Measurements from ENCODE around the gene PTH1R.

The PTH1R gene

DNA sequence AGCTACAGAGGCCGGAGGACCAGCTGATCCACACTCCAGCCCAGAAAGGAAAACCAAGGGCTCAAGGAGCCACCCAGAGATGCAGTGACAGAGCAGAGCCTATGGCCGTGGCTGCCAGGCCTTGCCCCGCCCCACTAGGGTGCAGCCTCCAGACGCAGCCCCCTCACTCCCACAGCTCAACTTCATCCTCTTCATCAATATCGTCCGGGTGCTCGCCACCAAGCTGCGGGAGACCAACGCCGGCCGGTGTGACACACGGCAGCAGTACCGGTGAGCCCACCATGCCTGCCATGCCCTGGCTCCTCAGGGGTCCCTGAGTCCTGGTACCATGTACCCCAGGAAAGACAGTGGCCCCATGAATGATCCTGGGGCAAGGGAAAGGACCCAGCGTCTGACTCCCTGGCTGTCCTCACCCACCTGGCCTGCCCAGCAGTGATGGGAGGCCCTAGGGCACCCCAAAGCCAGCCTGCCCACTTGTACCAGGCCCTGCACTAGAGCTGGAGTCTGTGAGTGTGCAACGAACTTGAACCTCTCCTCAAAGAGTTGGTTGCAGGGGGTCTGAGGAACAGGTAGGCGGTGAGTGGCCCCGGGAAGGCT lies 24.2 kb downstream of the PTH1R start:
- TF ChIP-seq CREB1 (IDR thresholded peaks at IDR 0.05; ENCODE audit: low read depth), result no peak
- TF ChIP-seq TAF1 (IDR thresholded peaks at IDR 0.05; ENCODE audit: low read depth), result no peak
- no peak for TF ChIP-seq RAD21 (IDR thresholded peaks at IDR 0.05; ENCODE audit: low read depth)
- TF ChIP-seq EGR1 (IDR thresholded peaks at IDR 0.05), result no peak
- TF ChIP-seq, protein P1, sequence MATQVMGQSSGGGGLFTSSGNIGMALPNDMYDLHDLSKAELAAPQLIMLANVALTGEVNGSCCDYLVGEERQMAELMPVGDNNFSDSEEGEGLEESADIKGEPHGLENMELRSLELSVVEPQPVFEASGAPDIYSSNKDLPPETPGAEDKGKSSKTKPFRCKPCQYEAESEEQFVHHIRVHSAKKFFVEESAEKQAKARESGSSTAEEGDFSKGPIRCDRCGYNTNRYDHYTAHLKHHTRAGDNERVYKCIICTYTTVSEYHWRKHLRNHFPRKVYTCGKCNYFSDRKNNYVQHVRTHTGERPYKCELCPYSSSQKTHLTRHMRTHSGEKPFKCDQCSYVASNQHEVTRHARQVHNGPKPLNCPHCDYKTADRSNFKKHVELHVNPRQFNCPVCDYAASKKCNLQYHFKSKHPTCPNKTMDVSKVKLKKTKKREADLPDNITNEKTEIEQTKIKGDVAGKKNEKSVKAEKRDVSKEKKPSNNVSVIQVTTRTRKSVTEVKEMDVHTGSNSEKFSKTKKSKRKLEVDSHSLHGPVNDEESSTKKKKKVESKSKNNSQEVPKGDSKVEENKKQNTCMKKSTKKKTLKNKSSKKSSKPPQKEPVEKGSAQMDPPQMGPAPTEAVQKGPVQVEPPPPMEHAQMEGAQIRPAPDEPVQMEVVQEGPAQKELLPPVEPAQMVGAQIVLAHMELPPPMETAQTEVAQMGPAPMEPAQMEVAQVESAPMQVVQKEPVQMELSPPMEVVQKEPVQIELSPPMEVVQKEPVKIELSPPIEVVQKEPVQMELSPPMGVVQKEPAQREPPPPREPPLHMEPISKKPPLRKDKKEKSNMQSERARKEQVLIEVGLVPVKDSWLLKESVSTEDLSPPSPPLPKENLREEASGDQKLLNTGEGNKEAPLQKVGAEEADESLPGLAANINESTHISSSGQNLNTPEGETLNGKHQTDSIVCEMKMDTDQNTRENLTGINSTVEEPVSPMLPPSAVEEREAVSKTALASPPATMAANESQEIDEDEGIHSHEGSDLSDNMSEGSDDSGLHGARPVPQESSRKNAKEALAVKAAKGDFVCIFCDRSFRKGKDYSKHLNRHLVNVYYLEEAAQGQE (IDR thresholded peaks at IDR 0.05; ENCODE audit: low read depth), result no peak
- TF ChIP-seq ZBTB7A (IDR thresholded peaks at IDR 0.05; ENCODE audit: low read depth), result no peak
- TF ChIP-seq NFIC (IDR thresholded peaks at IDR 0.05), result no peak
- no peak for TF ChIP-seq CEBPB (IDR thresholded peaks at IDR 0.05)
- TF ChIP-seq, protein P2, sequence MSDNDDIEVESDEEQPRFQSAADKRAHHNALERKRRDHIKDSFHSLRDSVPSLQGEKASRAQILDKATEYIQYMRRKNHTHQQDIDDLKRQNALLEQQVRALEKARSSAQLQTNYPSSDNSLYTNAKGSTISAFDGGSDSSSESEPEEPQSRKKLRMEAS (IDR thresholded peaks at IDR 0.05), result no peak
- TF ChIP-seq TCF12 (IDR thresholded peaks at IDR 0.05; ENCODE audit: low read depth), result no peak
- no peak for TF ChIP-seq FOXM1 (IDR thresholded peaks at IDR 0.05; ENCODE audit: borderline replicate concordance, low read depth)
- no peak for TF ChIP-seq YY1 (IDR thresholded peaks at IDR 0.05; ENCODE audit: low read depth)
- TF ChIP-seq, protein P3, sequence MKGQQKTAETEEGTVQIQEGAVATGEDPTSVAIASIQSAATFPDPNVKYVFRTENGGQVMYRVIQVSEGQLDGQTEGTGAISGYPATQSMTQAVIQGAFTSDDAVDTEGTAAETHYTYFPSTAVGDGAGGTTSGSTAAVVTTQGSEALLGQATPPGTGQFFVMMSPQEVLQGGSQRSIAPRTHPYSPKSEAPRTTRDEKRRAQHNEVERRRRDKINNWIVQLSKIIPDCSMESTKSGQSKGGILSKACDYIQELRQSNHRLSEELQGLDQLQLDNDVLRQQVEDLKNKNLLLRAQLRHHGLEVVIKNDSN (IDR thresholded peaks at IDR 0.05), result no peak
- no peak for TF ChIP-seq EP300 (IDR thresholded peaks at IDR 0.05; ENCODE audit: borderline replicate concordance)
- TF ChIP-seq TEAD4 (IDR thresholded peaks at IDR 0.05), result no peak

DNA sequence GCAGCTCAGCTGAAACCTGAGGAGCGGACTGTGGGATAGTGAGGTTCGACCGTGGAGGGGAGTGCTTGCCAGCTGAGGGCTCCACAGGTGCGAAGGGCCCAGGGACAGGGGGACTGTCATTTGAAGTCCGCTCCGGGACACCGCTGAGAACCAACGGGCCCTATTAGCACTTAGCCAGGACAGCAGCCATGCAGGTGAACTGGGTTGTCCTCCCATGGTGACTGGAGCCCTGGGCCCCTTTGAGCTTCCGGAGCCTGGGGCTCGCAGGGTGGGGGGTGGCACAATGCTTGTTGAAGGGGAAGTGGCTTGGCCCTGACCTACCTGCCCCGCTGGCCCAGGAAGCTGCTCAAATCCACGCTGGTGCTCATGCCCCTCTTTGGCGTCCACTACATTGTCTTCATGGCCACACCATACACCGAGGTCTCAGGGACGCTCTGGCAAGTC lies 24.7 kb downstream of the PTH1R start:
- no peak for TF ChIP-seq NFIC (IDR thresholded peaks at IDR 0.05)
- TF ChIP-seq ZBTB7A (IDR thresholded peaks at IDR 0.05; ENCODE audit: low read depth), result no peak
- TF ChIP-seq, protein P2 (IDR thresholded peaks at IDR 0.05), result no peak
- no peak for TF ChIP-seq TCF12 (IDR thresholded peaks at IDR 0.05; ENCODE audit: low read depth)
- no peak for TF ChIP-seq EGR1 (IDR thresholded peaks at IDR 0.05)
- TF ChIP-seq TEAD4 (IDR thresholded peaks at IDR 0.05), result no peak
- no peak for TF ChIP-seq TAF1 (IDR thresholded peaks at IDR 0.05; ENCODE audit: low read depth)
- TF ChIP-seq, protein P1 (IDR thresholded peaks at IDR 0.05; ENCODE audit: low read depth), result no peak
- no peak for TF ChIP-seq EP300 (IDR thresholded peaks at IDR 0.05; ENCODE audit: borderline replicate concordance)
- TF ChIP-seq, protein P3 (IDR thresholded peaks at IDR 0.05), result no peak
- no peak for TF ChIP-seq CEBPB (IDR thresholded peaks at IDR 0.05)
- no peak for TF ChIP-seq YY1 (IDR thresholded peaks at IDR 0.05; ENCODE audit: low read depth)
- TF ChIP-seq FOXM1 (IDR thresholded peaks at IDR 0.05; ENCODE audit: borderline replicate concordance, low read depth), result no peak
- no peak for TF ChIP-seq CREB1 (IDR thresholded peaks at IDR 0.05; ENCODE audit: low read depth)
- TF ChIP-seq RAD21 (IDR thresholded peaks at IDR 0.05; ENCODE audit: low read depth), result no peak

GRCh38 chr3:46903341-46904302 lies 26.1 kb downstream of the PTH1R start:
- no peak for TF ChIP-seq TEAD4 (IDR thresholded peaks at IDR 0.05)
- TF ChIP-seq, protein P3 (IDR thresholded peaks at IDR 0.05), result peak; percentile 41; the same call in 1 of the 2 replicates

DNA sequence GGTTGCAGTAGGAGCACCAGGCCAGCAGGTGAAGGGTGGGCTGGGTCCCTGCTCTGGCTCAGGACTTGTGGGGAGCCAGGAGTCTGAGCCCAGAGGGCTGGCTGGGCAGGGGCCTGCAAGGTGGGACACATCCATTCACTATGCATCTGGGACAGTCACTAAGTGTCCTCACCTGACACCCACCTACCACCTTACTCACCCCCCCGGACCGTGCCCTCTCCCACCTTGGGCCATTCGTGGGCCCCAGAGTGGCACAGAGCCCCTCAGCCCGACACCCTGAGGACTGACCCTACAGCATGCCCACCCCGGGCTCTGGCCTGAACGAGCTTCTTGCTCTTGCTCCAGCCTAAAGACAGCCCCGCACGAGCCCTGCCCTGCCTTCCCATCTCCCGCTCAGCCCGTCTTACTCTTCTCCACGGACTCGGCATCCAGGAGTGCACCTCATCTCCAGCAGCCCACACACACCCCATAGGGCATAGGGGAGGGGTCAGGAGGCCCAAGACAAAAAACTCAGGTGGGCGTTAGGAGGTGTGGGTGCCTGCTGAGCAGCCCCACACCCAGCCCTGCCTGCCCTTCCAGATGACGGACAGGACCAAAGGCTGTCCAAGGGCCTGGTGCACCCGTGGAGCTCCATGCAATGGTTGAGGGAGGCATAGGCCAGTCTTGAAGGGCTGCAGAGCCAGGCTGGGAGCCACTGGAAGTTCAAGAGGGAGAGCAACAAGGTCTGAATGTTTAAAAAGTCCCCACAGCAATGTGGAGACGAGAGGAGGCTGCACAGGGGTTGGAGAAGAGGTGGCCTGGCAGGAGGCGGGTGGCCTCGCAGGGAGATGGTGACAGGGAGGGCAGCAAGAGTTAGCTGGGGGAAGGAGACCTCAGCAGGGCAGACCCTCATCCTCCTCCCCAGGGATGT lies 27.0 kb downstream of the PTH1R start:
- TF ChIP-seq TEAD4 (IDR thresholded peaks at IDR 0.05) (no peak), CREB1 (IDR thresholded peaks at IDR 0.05; ENCODE audit: low read depth) (no peak), CEBPB (IDR thresholded peaks at IDR 0.05) (no peak), TAF1 (IDR thresholded peaks at IDR 0.05; ENCODE audit: low read depth) (no peak), TCF12 (IDR thresholded peaks at IDR 0.05; ENCODE audit: low read depth) (no peak), EGR1 (IDR thresholded peaks at IDR 0.05) (no peak), NFIC (IDR thresholded peaks at IDR 0.05) (no peak), EP300 (IDR thresholded peaks at IDR 0.05; ENCODE audit: borderline replicate concordance) (no peak), ZBTB7A (IDR thresholded peaks at IDR 0.05; ENCODE audit: low read depth) (no peak), YY1 (IDR thresholded peaks at IDR 0.05; ENCODE audit: low read depth) (no peak), RAD21 (IDR thresholded peaks at IDR 0.05; ENCODE audit: low read depth) (no peak)
- TF ChIP-seq, protein P2 (IDR thresholded peaks at IDR 0.05), result no peak
- TF ChIP-seq, protein P3 (IDR thresholded peaks at IDR 0.05), result no peak

Data from Ishikawa (cell line).